A673 (cell line): ENCODE data around the gene PPWD1. TPM values are rescaled to one million over a fixed set of nuclear protein-coding genes. Genes with fewer than 3 reads are reported as not detected.

Experiments used
- Bru-seq: library from RNA; stranded (reverse); fragments of 400-500 nt; gene quantifications from one replicate; lab custom pipeline; 2021; lab: Mats Ljungman, UMichigan
- BruChase-seq, 2 experiments: library from RNA; stranded (reverse); fragments of 400-500 nt; gene quantifications; one replicate each; lab custom pipeline; 2021; lab: Mats Ljungman, UMichigan
- BruUV-seq: library from RNA; stranded (reverse); fragments of 400-500 nt; replicated peaks from 2 replicates; lab custom pipeline; 2021; lab: Mats Ljungman, UMichigan
- CTCF ChIA-PET: fragments of 300-600 bp; sonication (Branson Sonifier 250); formaldehyde crosslinking; loops from one replicate; lab custom pipeline; 2022; ENCODE audit warnings: antibody characterized with exemption; lab: Charles Lee
- POLR2A ChIA-PET: fragments of 300-600 bp; sonication (Branson Sonifier 250); formaldehyde crosslinking; loops from one replicate; lab custom pipeline; 2022; ENCODE audit warnings: antibody characterized with exemption; ENCODE audit not compliant: low non-redundant PET; lab: Charles Lee
- DNase-seq: peaks from one replicate; pipeline ENCODE4 v3.0.0-alpha.2; 2015; ENCODE audit warnings: low spot score
- H3K27ac ChIP-seq: fragments of 200-600 bp; sonication (generic); 2 replicates; pipeline ENCODE4 v1.5.1; 2016; ENCODE audit warnings: mixed run types, low read depth, mild to moderate bottlenecking, mixed read lengths, antibody characterized with exemption, low read length; ENCODE audit not compliant: poor library complexity, severe bottlenecking
- H3K27me3 ChIP-seq: fragments of 200-600 bp; sonication (generic); replicated peaks from 2 replicates; pipeline ENCODE4 v1.6.1; 2017; ENCODE audit warnings: mixed run types, low read depth, mild to moderate bottlenecking, mixed read lengths, antibody characterized with exemption, low read length; ENCODE audit not compliant: insufficient read depth, poor library complexity
- H3K36me3 ChIP-seq: fragments of 200-600 bp; sonication (generic); 2 replicates; pipeline ENCODE4 v1.6.1; 2016; ENCODE audit warnings: mixed run types, mild to moderate bottlenecking, mixed read lengths, antibody characterized with exemption, low read length; ENCODE audit not compliant: insufficient read depth, poor library complexity, severe bottlenecking
- H3K4me1 ChIP-seq: fragments of 200-600 bp; sonication (generic); 2 replicates; pipeline ENCODE4 v1.6.1; 2017; ENCODE audit warnings: mixed run types, mild to moderate bottlenecking, mixed read lengths, antibody characterized with exemption, low read length; ENCODE audit not compliant: insufficient read depth, poor library complexity, severe bottlenecking
- H3K4me3 ChIP-seq: fragments of 200-600 bp; sonication (generic); 2 replicates; pipeline ENCODE4 v1.5.1; 2016; ENCODE audit warnings: low read depth, mixed run types, mild to moderate bottlenecking, mixed read lengths, low read length; ENCODE audit not compliant: poor library complexity, severe bottlenecking
- H3K9me3 ChIP-seq: fragments of 200-600 bp; sonication (generic); 2 replicates; pipeline ENCODE4 v1.6.1; 2016; ENCODE audit warnings: mixed run types, low read depth, mild to moderate bottlenecking, mixed read lengths, antibody characterized with exemption, low read length; ENCODE audit not compliant: poor library complexity, severe bottlenecking
- CTCF ChIP-seq: fragments of 300-800, 200-600 bp; sonication (generic); conservative IDR thresholded peaks from 2 replicates; pipeline ENCODE4 v1.5.1; 2017; ENCODE audit warnings: low read depth, mild to moderate bottlenecking, antibody characterized with exemption, low read length, moderate library complexity, mixed read lengths
- EZH2 ChIP-seq: fragments of 200-600 bp; sonication (generic); IDR thresholded peaks from 2 replicates; pipeline ENCODE4 v1.6.1; 2017; ENCODE audit warnings: borderline replicate concordance, low read depth, mild to moderate bottlenecking, mixed read lengths, antibody characterized with exemption, low read length; ENCODE audit not compliant: poor library complexity, severe bottlenecking
- intact Hi-C: fragments of 100-400 bp; cut with micrococcal nuclease; formaldehyde crosslinking; loops from one replicate; pipeline ENCODE4 v1.10.0; 2022; ENCODE audit not compliant: unreplicated experiment
- long read RNA-seq: library from polyadenylated mRNA; stranded (forward); transcript quantifications from one replicate; pipeline ENCODE4 v2.0.0, GENCODE V29; 2022
- total RNA-seq: library from RNA; stranded (reverse); gene quantifications from 2 replicates; pipeline ENCODE4 v1.2.3, GENCODE V29; 2021

Gene PPWD1
- total RNA-seq (34.4 and 35.4 TPM in 2 replicates), Bru-seq, nascent RNA (percentile 91 among the genes with signal in this experiment), BruChase-seq, experiment 1, labeled RNA remaining after a 2-hour chase (percentile 93 among the genes with signal in this experiment), BruChase-seq, experiment 2, labeled RNA remaining after a 6-hour chase (percentile 82 among the genes with signal in this experiment)
- long read RNA-seq, transcript PPWD1-201 (11 exons, 2,166 nt) = major isoform, 80 of 94 reads
- long read RNA-seq, partial matches to known transcripts = 2 of 94 reads
- long read RNA-seq, other reads (novel, unspliced or antisense) = 8 of 94 reads

- TF ChIP-seq CTCF (no peak), EZH2 (no peak)
- Histone ChIP-seq H3K36me3 (peaks cover 19% of the 10 kb centered on the region), H3K9me3 (no peaks in the 10 kb centered on the region), H3K27ac (peak within 1 kb of the TSS; percentile 95), H3K4me3 (peak within 1 kb of the TSS; percentile 82), H3K4me1 (peaks cover 15% of the 10 kb centered on the region), H3K27me3 (no peaks in the 10 kb centered on the region)
- TSS peak; percentile 62 for BruUV-seq
- ChIA-PET CTCF (interaction anchor here (0.5 kb wide), 1 partner anchor 9 kb away, joined by 4 read pairs; no protein-coding TSS in a partner anchor), POLR2A (interaction anchor here (0.5 to 0.9 kb wide), 2 partner anchors 10 to 390 kb away, joined by 3 read pairs; no protein-coding TSS in a partner anchor)
- intact Hi-C loops = no loop called here
- peak; percentile 98 for DNase-seq
Observed at GRCh38 chr5:65562731-65563701, at the start of gene PPWD1, which contains the start of gene CENPK. Gene PPWD1 (plus strand): TSS chr5:65563296. CDS start chr5:65563311, 15 bp downstream. Gene CENPK (minus strand): TSS chr5:65563168. CDS start chr5:65554907, 8,261 bp downstream.

- CTCF ChIA-PET = no interaction called here
- TF ChIP-seq CTCF (no peak), EZH2 (no peak)
- POLR2A ChIA-PET = interaction anchor here (0.6 kb wide), 1 partner anchor 145 kb away, joined by 5 read pairs; no protein-coding TSS in a partner anchor
- H3K9me3 ChIP-seq = no peaks in the 10 kb centered on the region
- H3K27me3 ChIP-seq = no peaks in the 10 kb centered on the region
- H3K36me3 ChIP-seq = peaks cover 13% of the 10 kb centered on the region
- intact Hi-C loops = no loop called here
- H3K4me1 ChIP-seq = no peaks in the 10 kb centered on the region
- DNase-seq = no peak
- H3K27ac ChIP-seq = no peak overlapping the region
- BruUV-seq = no TSS peak
- no peak overlapping the region for H3K4me3 ChIP-seq
Observed at GRCh38 chr5:65525726-65526125, 37.4 kb upstream of the PPWD1 start.

- POLR2A ChIA-PET = no interaction called here
- H3K4me3 ChIP-seq = no peak overlapping the region
- no peak overlapping the region for H3K27ac ChIP-seq
- TF ChIP-seq EZH2 (no peak), CTCF (no peak)
- DNase-seq = no peak
- H3K27me3 ChIP-seq = no peaks in the 10 kb centered on the region
- H3K36me3 ChIP-seq = no peaks in the 10 kb centered on the region
- CTCF ChIA-PET = interaction anchor here (0.5 kb wide), 1 partner anchor 720 kb away, joined by 3 read pairs; no protein-coding TSS in a partner anchor
- intact Hi-C loops = no loop called here
- no peaks in the 10 kb centered on the region for H3K9me3 ChIP-seq
- no peaks in the 10 kb centered on the region for H3K4me1 ChIP-seq
- BruUV-seq = no TSS peak
Observed at GRCh38 chr5:65530904-65531303, 32.2 kb upstream of the PPWD1 start.
